Superior temporal gyrus (tissue), 1 donor: ENCODE results near the gene PTH2.

Experiments
- DNase-seq: peaks from one replicate; pipeline ENCODE4 v3.0.0-alpha.2; 2016; ENCODE audit errors: extremely low spot score

The PTH2 gene

GRCh38 chr19:49409441-49410029 lies 13.7 kb downstream of the PTH2 start:
- DNase-seq, result no peak

GRCh38 chr19:49408816-49409440 lies 14.3 kb downstream of the PTH2 start:
- DNase-seq, result no peak

DNA sequence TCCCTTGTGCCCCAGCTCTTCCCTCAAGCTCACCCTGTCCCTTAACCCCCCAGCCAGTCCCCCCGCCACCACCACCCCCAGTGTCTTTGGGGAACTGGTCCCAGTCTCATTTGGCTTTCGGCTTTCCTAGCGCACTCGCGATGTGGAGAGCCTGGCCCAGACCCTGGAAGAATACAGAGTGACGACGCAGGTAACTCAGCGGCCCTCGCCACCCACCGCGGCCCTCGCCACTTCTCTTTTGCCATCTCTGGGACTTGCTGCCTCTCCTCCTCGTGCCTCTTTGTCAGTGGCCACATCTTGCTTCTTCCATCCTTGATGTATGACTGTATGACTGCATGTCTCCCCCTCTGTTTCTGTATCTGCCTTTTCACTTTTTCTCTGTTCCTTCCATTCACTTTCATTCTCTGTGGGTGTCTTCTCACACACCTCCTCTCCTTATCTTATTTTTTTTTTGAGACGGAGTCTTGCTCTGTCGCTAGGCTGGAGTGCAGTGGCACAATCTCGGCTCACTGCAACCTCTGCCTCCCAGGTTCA lies 15.7 kb downstream of the PTH2 start:
- DNase-seq, result no peak

DNA sequence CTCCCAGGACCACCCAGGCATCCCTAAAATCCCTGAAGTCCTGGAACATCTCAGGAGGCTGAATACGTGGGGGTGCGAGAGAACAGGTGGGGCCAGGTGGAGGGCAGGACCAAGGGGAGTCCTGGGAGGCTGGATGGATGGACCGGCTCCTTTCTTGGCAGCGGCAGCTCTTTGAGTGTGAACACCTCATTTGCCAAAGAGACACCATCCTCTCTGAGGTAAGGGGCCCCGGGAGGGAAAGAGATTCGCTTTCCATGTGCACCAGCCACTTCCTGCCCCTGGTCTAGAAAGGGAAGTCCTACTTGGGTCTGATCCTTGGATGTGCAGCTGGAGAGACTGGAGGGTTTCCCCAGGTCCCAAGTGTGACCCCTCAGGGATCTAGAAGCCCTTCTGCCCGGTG lies 16.2 kb downstream of the PTH2 start:
- DNase-seq, result no peak

DNA sequence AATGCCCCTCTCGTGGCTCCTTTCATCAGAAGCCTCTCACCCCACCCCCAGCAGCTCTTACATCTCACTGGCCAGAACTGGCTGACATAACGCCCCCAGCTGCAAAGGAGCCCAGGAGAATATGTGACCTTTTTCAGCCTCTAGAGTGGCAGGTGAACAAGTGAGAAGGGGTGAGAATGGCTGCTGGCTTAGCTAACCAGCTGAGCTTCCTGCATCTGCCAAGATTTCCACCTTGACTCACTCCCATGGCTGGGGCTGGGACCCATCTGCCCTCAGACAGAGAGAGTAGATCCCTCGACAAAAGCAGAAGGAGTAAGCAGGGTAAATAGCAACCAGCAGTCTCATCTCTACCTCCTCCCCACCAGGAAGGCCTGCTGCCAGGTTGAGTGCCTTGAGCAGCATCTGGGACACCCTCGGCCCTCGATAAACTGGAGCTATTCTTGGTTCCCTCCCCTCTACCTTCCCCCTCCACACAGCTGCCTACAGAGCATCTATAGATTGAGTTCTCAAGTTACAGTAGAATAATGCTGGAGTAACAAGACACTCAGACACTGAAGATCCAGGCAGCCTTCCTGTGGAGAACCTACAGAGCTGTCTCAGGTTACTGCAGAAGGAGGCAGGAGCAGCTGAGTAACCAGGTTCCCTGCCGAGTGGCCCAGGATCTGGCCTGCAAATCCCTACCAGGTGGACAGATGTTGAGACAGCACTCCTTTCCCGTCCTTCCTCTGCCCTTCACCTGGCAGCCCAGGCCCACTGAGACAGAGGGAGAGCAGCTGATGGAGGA lies 19.6 kb downstream of the PTH2 start:
- no peak for DNase-seq

DNA sequence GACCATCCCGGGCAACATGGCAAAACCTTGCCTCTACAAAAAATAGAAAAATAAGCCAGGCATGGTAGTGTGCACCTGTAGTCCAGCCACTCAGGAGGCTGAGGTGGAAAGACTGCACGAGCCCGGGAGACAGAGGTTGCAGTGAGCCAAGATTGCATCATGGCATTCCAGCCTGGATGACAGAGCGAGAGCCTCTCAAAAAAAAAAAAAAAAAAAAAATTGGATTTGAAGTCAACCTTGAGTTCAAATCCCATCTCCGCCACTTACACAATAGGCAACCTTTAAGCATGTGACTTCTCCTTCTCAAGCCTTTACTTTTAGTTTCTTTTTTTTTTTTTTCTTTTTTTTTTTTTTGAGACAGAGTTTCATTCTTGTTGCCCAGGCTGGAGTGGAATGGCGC lies 23.2 kb downstream of the PTH2 start:
- DNase-seq, result no peak

DNA sequence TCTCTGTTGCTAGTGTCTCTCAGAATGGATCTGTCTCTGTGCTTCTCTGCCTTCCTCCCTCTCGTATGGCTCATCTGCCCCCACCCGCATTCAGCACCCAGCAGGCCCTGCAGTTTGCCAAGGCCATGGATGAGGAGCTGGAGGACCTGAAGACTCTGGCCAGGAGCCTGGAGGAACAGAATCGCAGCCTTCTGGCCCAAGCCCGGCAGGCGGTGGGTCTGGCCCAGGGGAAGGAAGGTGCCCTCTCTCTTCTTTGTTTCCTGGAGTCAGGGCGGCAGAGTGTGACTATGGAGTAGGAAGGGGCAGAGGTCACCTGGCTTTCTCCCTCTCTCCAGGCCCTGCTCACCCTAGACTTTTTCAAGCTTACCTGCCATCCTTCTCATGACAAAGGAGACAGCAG lies 24.3 kb downstream of the PTH2 start:
- DNase-seq, result no peak

- DNase-seq, result no peak
Measured at GRCh38 chr19:49398001-49398615, 25.1 kb downstream of the PTH2 start.

- no peak for DNase-seq
Measured at GRCh38 chr19:49396738-49397505, 26.3 kb downstream of the PTH2 start.

- no peak for DNase-seq
Measured at GRCh38 chr19:49395581-49396407, 27.4 kb downstream of the PTH2 start.

DNA sequence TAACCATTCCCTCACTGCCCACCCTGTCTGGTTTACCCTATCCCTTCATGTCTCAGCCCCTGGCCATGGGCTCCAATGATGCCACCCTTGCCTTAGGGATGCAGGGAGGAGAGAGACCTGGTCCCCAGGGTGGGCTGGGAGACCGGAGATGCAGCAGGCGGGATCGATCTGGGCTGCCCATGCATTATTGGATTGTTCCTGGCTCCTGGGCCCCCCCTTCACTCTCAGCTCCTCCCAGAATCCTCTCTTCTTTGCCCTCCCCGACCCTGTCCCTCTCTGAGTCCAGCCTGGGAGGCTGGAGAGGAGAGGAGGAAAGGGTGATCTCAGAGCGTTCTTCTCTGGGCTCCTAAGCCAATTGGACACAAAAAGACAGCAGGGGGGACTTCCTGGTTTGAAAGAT lies 29.4 kb downstream of the PTH2 start:
- no peak for DNase-seq

DNA sequence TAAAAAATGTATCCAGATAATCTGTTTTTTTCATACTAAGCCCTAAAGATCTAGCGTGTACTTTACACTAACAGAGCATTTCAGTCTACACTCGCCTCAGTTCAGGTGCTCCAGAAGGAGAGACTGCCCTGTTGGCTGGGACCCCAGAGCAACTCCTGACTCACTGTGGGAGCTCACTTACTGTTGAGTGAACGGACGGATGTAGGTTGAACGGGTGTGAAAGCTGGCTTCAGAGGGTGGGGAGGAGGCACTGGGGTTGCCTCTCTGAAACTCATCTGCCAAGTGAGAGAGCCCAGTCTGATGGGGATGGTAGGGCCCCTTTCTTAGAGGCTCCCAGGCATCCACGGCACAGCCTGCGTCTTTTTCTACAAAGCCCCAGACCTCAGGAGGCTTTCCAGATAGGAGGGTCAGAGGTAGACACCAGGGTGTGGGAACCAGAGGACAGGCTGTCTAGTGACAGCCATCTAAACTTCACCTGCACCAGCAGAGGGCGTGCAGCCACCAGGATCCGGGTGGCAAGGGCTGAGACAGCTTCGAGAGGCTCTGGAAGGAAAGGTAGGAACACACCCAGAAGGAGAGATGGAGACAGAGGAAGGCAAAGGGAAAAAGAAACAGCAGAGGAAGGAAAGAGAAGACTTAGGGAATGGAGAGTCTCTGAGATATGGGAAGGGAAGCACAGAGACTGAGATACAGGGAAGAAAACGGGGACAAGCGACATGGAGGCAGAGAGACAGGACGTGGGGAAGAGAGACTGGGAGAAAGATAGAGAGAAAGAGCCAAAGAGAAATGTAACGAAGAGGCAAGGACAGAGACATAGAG lies 31.5 kb downstream of the PTH2 start:
- peak; percentile 78 for DNase-seq

DNA sequence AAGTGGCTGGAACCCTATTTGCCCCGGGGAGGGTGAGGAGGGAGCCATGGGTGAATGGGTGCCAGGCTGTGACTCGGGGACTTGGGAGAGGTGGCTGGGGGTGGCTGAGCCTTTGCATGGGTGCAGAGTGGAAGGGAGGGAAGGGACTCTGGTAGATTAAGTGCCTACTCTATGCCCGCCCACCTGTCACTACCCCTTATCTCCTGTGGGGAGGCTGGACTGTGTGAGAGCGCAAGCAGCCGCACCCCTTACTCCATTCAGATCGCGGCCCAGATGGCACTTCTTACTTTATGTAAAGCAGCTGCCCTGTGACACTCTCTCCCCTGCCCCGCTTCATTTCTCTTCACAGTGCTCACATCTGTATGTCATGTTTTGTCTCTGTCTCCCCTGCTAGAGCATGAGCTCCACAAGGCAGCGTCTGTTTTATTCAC lies 32.3 kb downstream of the PTH2 start:
- DNase-seq, result no peak

DNA sequence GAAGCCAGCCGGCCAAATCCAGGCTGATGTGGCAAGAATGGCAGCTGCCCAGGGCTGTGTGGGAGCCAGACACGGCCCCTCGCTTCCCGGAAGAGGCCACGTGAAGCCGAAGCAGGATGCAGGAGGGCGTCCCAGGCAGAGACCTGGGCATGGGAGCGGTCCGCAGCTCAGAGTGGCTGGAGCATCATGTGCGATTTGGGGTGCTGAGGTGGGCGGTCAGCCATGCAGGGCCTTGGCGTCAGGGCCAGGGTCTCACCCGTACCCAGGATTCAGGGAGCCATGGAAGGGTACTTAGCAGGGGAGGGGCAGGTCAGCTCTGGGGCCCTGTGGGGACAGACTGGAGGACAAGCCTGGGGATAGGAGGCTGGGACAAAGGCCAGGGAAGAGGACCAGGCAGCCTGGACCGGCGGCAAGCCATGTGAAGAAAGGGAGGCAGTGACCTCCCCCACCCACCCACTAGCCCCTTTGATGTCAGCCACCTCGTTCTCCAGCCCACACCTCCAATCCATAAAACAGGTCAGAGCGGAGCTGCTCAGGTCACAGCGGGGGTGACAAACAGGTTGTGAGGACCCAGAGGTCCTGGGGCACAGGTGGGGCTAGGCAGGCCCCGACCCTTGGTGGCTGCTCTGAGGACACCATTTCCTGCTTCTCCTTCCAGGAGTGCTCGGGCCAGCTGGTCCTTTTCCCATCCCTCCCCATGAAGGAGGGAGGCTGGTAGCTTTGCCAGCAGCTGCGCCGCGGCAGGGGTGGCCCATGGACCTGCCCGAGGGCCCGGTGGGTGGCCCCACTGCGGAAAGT lies 32.9 kb downstream of the PTH2 start:
- no peak for DNase-seq

DNA sequence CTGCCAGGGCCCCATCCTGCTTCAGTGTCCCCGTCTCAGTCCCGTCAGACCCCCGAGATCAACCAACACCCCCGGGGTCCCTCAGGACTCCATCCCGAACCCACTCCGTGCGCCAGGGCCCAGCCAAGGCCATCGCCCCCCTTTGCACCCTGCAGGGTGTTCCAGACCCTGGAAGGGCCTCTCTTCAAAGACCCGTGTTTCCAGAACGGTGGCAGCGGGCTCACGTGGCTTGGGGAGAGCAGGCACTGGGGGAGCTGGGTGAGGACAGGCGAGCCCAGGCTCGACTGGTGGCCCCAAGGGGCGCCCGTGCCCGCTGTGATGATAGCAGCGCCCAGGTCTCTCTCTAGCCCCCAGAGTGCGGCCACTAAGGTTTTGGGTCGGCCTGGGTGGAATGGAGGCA lies 33.8 kb downstream of the PTH2 start:
- no peak for DNase-seq

GRCh38 chr19:49387936-49388372 lies 35.3 kb downstream of the PTH2 start, which contains the start of gene KASH5:
Gene KASH5 (plus strand): TSS chr19:49388249. CDS start chr19:49390884, 2,635 bp downstream.
- DNase-seq, result peak; percentile 20

GRCh38 chr19:49383599-49383998 lies 39.6 kb downstream of the PTH2 start:
- DNase-seq, result no peak

GRCh38 chr19:49382639-49383038 lies 40.6 kb downstream of the PTH2 start:
- no peak for DNase-seq

DNA sequence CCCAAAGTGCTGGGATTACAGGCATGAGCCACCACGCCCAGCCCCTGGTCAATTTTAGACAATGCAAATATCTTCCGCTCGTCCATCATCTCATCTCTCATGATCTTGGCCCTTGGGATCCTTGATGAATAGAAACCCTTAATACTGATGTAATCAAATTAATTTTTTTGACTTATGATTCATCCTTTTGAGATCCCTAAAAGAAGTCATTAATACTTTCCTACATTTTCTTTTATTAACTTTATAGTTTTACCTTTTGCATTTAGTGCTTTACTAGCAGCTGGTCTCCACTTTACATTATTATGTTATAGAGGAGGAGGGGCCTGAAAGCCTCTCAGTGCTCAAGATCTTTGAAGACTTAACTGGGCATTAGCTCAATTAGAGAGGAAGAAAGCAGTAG lies 42.9 kb downstream of the PTH2 start:
- no peak for DNase-seq
